HepG2 (cell line): Measurements from ENCODE around the gene DTYMK. TPM values are rescaled to one million over a fixed set of nuclear protein-coding genes. Genes with fewer than 3 reads are reported as not detected.
A peak's percentile ranks its signal among the peaks of the same experiment; 100 is the strongest.

Source experiments
- CBX1 ChIP-seq: IDR thresholded peaks from one replicate; pipeline ENCODE4 v1.6.1; 2016; ENCODE audit warnings: antibody characterized with exemption, low read depth
- CC2D1A ChIP-seq: sonication (generic); formaldehyde crosslinking; IDR thresholded peaks from 2 replicates; pipeline ENCODE4 v1.8.1; 2023; ENCODE audit warnings: mild to moderate bottlenecking, missing genetic modification reagents
- CEBPB ChIP-seq: IDR thresholded peaks from 2 replicates; pipeline ENCODE4 v1.6.1; 2011; ENCODE audit warnings: low read depth, low read length, improper control_type of control experiment, borderline replicate concordance
- EZH2 ChIP-seq: conservative IDR thresholded peaks from 2 replicates; pipeline ENCODE4 v1.6.1; 2012; ENCODE audit warnings: mild to moderate bottlenecking, low read depth, low read length, moderate library complexity
- GFI1 ChIP-seq: sonication (generic); formaldehyde crosslinking; IDR thresholded peaks from 2 replicates; pipeline ENCODE4 v1.5.0; 2020; ENCODE audit warnings: missing genetic modification reagents, mild to moderate bottlenecking, borderline replicate concordance
- HNRNPL ChIP-seq: fragments of 200-400 bp; formaldehyde crosslinking; IDR thresholded peaks from 2 replicates; pipeline ENCODE4 v1.6.1; 2017; ENCODE audit warnings: mild to moderate bottlenecking, low read depth, low read length
- IKZF1 ChIP-seq: fragments of 450-650 bp; IDR thresholded peaks from 2 replicates; pipeline ENCODE4 v1.7.1; 2016
- KLF11 ChIP-seq: IDR thresholded peaks from 2 replicates; pipeline ENCODE4 v1.6.1; 2016; ENCODE audit warnings: missing compliant biosample characterization
- SMAD9 ChIP-seq: sonication (generic); formaldehyde crosslinking; IDR thresholded peaks from 2 replicates; pipeline ENCODE4 v1.5.1; 2020; ENCODE audit warnings: mild to moderate bottlenecking, missing genetic modification reagents
- SNRNP70 ChIP-seq: fragments of 200-400 bp; formaldehyde crosslinking; IDR thresholded peaks from 2 replicates; pipeline ENCODE4 v1.6.1; 2017; ENCODE audit warnings: mild to moderate bottlenecking, low read depth, low read length, moderate library complexity
- ZBTB20 ChIP-seq: sonication (generic); formaldehyde crosslinking; IDR thresholded peaks from 2 replicates; pipeline ENCODE4 v1.8.1; 2023; ENCODE audit warnings: missing genetic modification reagents, low read depth, mild to moderate bottlenecking, borderline replicate concordance
- ZFAT ChIP-seq: sonication (generic); formaldehyde crosslinking; conservative IDR thresholded peaks from 2 replicates; pipeline ENCODE4 v1.8.1; 2023; ENCODE audit warnings: missing genetic modification reagents, inconsistent platforms
- ZFP36L1 ChIP-seq: sonication (generic); formaldehyde crosslinking; IDR thresholded peaks from 2 replicates; pipeline ENCODE4 v1.8.0; 2022; ENCODE audit warnings: mild to moderate bottlenecking, missing genetic modification reagents, moderate library complexity
- polyA plus RNA-seq, 8 experiments: library from polyadenylated mRNA; depleted of rRNA in 3 of 8; stranded (reverse) in 7 of 8; unstranded in 1 of 8; fragments of >200 nt; fragmentation: Illumina TruSeq in 4 of 8; extraction: Trizol in 4 of 8; gene quantifications; 2 replicates each; pipeline versions ENCODE4 v1.2.1 to v1.2.3, GENCODE V29; 2011 to 2016; ENCODE audit warnings: low read depth in 4 of 8, missing spikeins in 1 of 8, mixed read lengths in 1 of 8; ENCODE audit not compliant: insufficient read depth in 1 of 8
- total RNA-seq, 5 experiments: library from RNA; depleted of rRNA; stranded (reverse); fragments of >200 nt; fragmentation: Illumina TruSeq; extraction: Trizol; gene quantifications; 2 replicates each; pipeline ENCODE4 v1.2.3, GENCODE V29; 2016; ENCODE audit warnings: low read depth in 1 of 5
- TF ChIP-seq, protein P1 (sequence below): sonication (generic); formaldehyde crosslinking; IDR thresholded peaks from 2 replicates; pipeline ENCODE4 v1.8.0; 2022; ENCODE audit warnings: low read depth, missing genetic modification reagents
- TF ChIP-seq, protein P2 (sequence below): sonication (generic); formaldehyde crosslinking; IDR thresholded peaks from 2 replicates; pipeline ENCODE4; 2020; ENCODE audit warnings: missing genetic modification reagents, mild to moderate bottlenecking, borderline replicate concordance
- TF ChIP-seq, protein P3 (sequence below): sonication (generic); formaldehyde crosslinking; IDR thresholded peaks from 2 replicates; pipeline ENCODE4 v1.9.0; 2021; ENCODE audit warnings: missing genetic modification reagents, mild to moderate bottlenecking, borderline replicate concordance
- TF ChIP-seq, protein P4 (sequence below): sonication (generic); formaldehyde crosslinking; IDR thresholded peaks from 2 replicates; pipeline ENCODE4 v1.5.0; 2020; ENCODE audit warnings: missing genetic modification reagents, mild to moderate bottlenecking, borderline replicate concordance
- TF ChIP-seq, protein P5 (sequence below): sonication (generic); formaldehyde crosslinking; IDR thresholded peaks from 2 replicates; pipeline ENCODE4 v1.8.1; 2022; ENCODE audit warnings: mild to moderate bottlenecking, missing genetic modification reagents
- TF ChIP-seq, protein P6 (sequence below): sonication (generic); formaldehyde crosslinking; conservative IDR thresholded peaks from 2 replicates; pipeline ENCODE4 v1.8.0; 2022; ENCODE audit warnings: missing genetic modification reagents

Gene DTYMK
- total and polyA plus RNA-seq, 2 of the 13 experiments (the other 11 are each of a cell fraction or from before 2014, with no cell fraction given) = 57.5 to 134 TPM

DNA sequence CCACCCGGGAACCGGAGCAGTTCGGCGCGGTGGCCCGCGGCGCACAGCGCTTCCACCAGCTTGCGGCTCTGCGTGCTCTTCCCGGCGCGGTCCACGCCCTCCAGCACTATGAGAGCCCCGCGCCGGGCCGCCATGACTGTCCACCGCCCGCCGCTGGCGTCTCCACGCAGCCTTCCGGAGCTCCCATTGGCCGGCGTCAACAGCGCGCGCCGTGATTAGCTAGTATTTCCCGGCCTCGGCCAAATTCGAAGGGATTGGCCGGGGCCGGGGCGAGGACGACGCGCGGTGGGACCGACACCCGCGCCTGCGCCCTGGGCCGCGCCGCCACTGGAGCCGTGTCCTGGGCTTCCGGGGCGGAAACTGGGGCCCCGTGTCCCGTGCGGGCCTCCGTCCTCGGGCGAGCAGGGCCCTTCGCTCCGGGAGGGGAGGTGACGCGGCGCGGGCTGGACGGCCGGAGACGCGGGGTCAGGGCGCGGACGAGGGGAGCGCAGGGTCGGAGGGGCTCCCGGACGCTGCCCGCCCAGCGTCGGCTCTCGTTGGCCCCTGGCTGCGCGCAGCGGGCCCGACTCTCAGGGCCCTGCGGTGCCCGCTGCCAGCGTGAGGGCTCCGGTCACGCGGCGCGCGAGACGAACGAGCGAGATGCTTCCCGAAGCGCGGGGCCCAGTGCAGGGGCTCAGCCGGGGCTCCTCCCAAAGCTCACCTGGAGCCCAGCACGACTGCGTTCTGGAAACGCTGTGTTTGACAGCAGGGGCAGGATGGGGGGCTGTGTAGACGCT lies at the start of gene DTYMK (continued):
- TF ChIP-seq, protein P1, sequence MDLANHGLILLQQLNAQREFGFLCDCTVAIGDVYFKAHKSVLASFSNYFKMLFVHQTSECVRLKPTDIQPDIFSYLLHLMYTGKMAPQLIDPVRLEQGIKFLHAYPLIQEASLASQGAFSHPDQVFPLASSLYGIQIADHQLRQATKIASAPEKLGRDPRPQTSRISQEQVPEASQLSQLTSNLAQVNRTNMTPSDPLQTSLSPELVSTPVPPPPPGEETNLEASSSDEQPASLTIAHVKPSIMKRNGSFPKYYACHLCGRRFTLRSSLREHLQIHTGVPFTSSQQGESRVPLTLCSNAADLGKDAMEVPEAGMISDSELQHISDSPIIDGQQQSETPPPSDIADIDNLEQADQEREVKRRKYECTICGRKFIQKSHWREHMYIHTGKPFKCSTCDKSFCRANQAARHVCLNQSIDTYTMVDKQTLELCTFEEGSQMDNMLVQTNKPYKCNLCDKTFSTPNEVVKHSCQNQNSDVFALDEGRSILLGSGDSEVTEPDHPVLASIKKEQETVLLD = peak; percentile 98
- TF ChIP-seq CEBPB = no peak
- peak; percentile 97 for TF ChIP-seq ZFP36L1 (CRISPR knock-in tag)
- TF ChIP-seq, protein P2, sequence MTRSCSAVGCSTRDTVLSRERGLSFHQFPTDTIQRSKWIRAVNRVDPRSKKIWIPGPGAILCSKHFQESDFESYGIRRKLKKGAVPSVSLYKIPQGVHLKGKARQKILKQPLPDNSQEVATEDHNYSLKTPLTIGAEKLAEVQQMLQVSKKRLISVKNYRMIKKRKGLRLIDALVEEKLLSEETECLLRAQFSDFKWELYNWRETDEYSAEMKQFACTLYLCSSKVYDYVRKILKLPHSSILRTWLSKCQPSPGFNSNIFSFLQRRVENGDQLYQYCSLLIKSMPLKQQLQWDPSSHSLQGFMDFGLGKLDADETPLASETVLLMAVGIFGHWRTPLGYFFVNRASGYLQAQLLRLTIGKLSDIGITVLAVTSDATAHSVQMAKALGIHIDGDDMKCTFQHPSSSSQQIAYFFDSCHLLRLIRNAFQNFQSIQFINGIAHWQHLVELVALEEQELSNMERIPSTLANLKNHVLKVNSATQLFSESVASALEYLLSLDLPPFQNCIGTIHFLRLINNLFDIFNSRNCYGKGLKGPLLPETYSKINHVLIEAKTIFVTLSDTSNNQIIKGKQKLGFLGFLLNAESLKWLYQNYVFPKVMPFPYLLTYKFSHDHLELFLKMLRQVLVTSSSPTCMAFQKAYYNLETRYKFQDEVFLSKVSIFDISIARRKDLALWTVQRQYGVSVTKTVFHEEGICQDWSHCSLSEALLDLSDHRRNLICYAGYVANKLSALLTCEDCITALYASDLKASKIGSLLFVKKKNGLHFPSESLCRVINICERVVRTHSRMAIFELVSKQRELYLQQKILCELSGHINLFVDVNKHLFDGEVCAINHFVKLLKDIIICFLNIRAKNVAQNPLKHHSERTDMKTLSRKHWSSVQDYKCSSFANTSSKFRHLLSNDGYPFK (CRISPR knock-in tag) = peak; percentile 77; the same call in 1 of the 2 replicates
- peak; percentile 81 for TF ChIP-seq ZBTB20 (CRISPR knock-in tag)
- TF ChIP-seq, protein P3, sequence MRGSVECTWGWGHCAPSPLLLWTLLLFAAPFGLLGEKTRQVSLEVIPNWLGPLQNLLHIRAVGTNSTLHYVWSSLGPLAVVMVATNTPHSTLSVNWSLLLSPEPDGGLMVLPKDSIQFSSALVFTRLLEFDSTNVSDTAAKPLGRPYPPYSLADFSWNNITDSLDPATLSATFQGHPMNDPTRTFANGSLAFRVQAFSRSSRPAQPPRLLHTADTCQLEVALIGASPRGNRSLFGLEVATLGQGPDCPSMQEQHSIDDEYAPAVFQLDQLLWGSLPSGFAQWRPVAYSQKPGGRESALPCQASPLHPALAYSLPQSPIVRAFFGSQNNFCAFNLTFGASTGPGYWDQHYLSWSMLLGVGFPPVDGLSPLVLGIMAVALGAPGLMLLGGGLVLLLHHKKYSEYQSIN (CRISPR knock-in tag) = no peak
- TF ChIP-seq, protein P4, sequence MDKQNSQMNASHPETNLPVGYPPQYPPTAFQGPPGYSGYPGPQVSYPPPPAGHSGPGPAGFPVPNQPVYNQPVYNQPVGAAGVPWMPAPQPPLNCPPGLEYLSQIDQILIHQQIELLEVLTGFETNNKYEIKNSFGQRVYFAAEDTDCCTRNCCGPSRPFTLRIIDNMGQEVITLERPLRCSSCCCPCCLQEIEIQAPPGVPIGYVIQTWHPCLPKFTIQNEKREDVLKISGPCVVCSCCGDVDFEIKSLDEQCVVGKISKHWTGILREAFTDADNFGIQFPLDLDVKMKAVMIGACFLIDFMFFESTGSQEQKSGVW (CRISPR knock-in tag) = peak; percentile 74; the same call in 1 of the 2 replicates
- peak; percentile 27; the same call in 1 of the 2 replicates for TF ChIP-seq SMAD9
- peak; percentile 53; the same call in 1 of the 2 replicates for TF ChIP-seq GFI1 (CRISPR knock-in tag)
- peak; percentile 54 for TF ChIP-seq CBX1
- TF ChIP-seq HNRNPL = 0 out of 2 replicates have a peak, but pooled peaks have one; percentile 17
- TF ChIP-seq ZFAT (CRISPR knock-in tag) = peak; percentile 74; the same call in 1 of the 2 replicates
- TF ChIP-seq EZH2 = no peak
- TF ChIP-seq, protein P5, sequence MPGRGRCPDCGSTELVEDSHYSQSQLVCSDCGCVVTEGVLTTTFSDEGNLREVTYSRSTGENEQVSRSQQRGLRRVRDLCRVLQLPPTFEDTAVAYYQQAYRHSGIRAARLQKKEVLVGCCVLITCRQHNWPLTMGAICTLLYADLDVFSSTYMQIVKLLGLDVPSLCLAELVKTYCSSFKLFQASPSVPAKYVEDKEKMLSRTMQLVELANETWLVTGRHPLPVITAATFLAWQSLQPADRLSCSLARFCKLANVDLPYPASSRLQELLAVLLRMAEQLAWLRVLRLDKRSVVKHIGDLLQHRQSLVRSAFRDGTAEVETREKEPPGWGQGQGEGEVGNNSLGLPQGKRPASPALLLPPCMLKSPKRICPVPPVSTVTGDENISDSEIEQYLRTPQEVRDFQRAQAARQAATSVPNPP (CRISPR knock-in tag) = peak; percentile 91
- no peak for TF ChIP-seq SNRNP70
- peak; percentile 80 for TF ChIP-seq CC2D1A (CRISPR knock-in tag)
- no peak for TF ChIP-seq IKZF1
- no peak for TF ChIP-seq KLF11 (CRISPR knock-in tag)
- TF ChIP-seq, protein P6, sequence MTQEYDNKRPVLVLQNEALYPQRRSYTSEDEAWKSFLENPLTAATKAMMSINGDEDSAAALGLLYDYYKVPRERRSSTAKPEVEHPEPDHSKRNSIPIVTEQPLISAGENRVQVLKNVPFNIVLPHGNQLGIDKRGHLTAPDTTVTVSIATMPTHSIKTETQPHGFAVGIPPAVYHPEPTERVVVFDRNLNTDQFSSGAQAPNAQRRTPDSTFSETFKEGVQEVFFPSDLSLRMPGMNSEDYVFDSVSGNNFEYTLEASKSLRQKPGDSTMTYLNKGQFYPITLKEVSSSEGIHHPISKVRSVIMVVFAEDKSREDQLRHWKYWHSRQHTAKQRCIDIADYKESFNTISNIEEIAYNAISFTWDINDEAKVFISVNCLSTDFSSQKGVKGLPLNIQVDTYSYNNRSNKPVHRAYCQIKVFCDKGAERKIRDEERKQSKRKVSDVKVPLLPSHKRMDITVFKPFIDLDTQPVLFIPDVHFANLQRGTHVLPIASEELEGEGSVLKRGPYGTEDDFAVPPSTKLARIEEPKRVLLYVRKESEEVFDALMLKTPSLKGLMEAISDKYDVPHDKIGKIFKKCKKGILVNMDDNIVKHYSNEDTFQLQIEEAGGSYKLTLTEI = no peak; the same call in 1 of the 2 replicates
